PC-3 (cell line): ENCODE results near the gene CXXC5. TPM values are rescaled to one million over a fixed set of nuclear protein-coding genes. Genes with fewer than 3 reads are reported as not detected.
"Not testable (repeated sequence)": the region's sequence is repeated elsewhere in the genome, so short reads cannot be mapped to it uniquely, and the experiment has no call there.

Source experiments
- ATAC-seq: fragments of 200-7000 bp; cut with Tn5 transposase; 2 replicates; pipeline ENCODE4 v1.9.1; 2020; ENCODE audit warnings: mild to moderate bottlenecking, moderate library complexity
- Bru-seq: library from RNA; stranded (reverse); fragments of 400-500 nt; gene quantifications from one replicate; lab custom pipeline; 2021; lab: Mats Ljungman, UMichigan
- BruChase-seq, 2 experiments: library from RNA; stranded (reverse); fragments of 400-500 nt; gene quantifications; one replicate each; lab custom pipeline; 2021; lab: Mats Ljungman, UMichigan
- BruUV-seq: library from RNA; stranded (reverse); fragments of 400-500 nt; replicated peaks from 2 replicates; lab custom pipeline; 2021; lab: Mats Ljungman, UMichigan
- CTCF ChIA-PET: fragments of 300-600 bp; sonication (Branson Sonifier 250); formaldehyde crosslinking; loops from one replicate; lab custom pipeline; 2022; ENCODE audit warnings: antibody characterized with exemption; lab: Charles Lee
- POLR2A ChIA-PET: fragments of 300-600 bp; sonication (Branson Sonifier 250); formaldehyde crosslinking; loops from one replicate; lab custom pipeline; 2022; ENCODE audit warnings: antibody characterized with exemption; ENCODE audit not compliant: unreplicated experiment; lab: Charles Lee
- DNase-seq: peaks from one replicate; pipeline ENCODE4 v3.0.0-alpha.2; 2015
- H2AFZ ChIP-seq: fragments of 300-600 bp; sonication (generic); 2 replicates; pipeline ENCODE4 v1.6.0; 2016; ENCODE audit warnings: antibody characterized with exemption, low read length
- H3F3A ChIP-seq: fragments of 300-600 bp; sonication (generic); one replicate; pipeline ENCODE4 v1.6.0; 2017; ENCODE audit warnings: antibody characterized with exemption, low read length, control low read depth, mild to moderate bottlenecking; ENCODE audit not compliant: unreplicated experiment
- H3K27ac ChIP-seq: fragments of 300-600 bp; sonication (generic); 2 replicates; pipeline ENCODE4 v1.5.1; 2016; ENCODE audit warnings: mild to moderate bottlenecking, low read length
- H3K27me3 ChIP-seq: fragments of 300-600 bp; sonication (generic); 2 replicates; pipeline ENCODE4 v1.6.1; 2016; ENCODE audit warnings: low read length, mixed read lengths
- H3K36me3 ChIP-seq: fragments of 300-600 bp; sonication (generic); 2 replicates; pipeline ENCODE4 v1.6.1; 2016; ENCODE audit warnings: low read depth, mixed run types, low read length, mixed read lengths
- H3K4me1 ChIP-seq: fragments of 300-600 bp; sonication (generic); 2 replicates; pipeline ENCODE4 v1.5.1; 2016; ENCODE audit warnings: low read length; ENCODE audit not compliant: insufficient read depth
- H3K4me2 ChIP-seq: fragments of 300-600 bp; sonication (generic); 2 replicates; pipeline ENCODE4 v1.6.0; 2016; ENCODE audit warnings: low read length
- H3K4me3 ChIP-seq: fragments of 300-600 bp; sonication (generic); 2 replicates; pipeline ENCODE4 v1.5.1; 2016; ENCODE audit warnings: mild to moderate bottlenecking, low read length, mixed read lengths
- H3K79me2 ChIP-seq: fragments of 300-600 bp; sonication (generic); 2 replicates; pipeline ENCODE4 v1.6.1; 2017; ENCODE audit warnings: low read length, mixed read lengths
- H3K9ac ChIP-seq: fragments of 300-600 bp; sonication (generic); 2 replicates; pipeline ENCODE4 v1.6.0; 2016; ENCODE audit warnings: mild to moderate bottlenecking, low read length
- H3K9me2 ChIP-seq: fragments of 300-600 bp; sonication (generic); replicated peaks from 2 replicates; pipeline ENCODE4 v1.6.1; 2016; ENCODE audit warnings: mixed run types, low read length, mixed read lengths
- H3K9me3 ChIP-seq: fragments of 300-600 bp; sonication (generic); 2 replicates; pipeline ENCODE4 v1.6.1; 2016; ENCODE audit warnings: low read length, mixed read lengths
- H4K20me1 ChIP-seq: fragments of 300-600 bp; sonication (generic); 2 replicates; pipeline ENCODE4 v1.6.1; 2016; ENCODE audit warnings: low read length, mixed read lengths
- EZH2 ChIP-seq: fragments of 300-600 bp; sonication (generic); IDR thresholded peaks from one replicate; pipeline ENCODE4 v1.6.1; 2017; ENCODE audit warnings: antibody characterized with exemption, mild to moderate bottlenecking, low read length; ENCODE audit not compliant: unreplicated experiment
- EZH2phosphoT487 ChIP-seq: fragments of 300-600 bp; sonication (generic); IDR thresholded peaks from 2 replicates; pipeline ENCODE4 v1.6.1; 2018; ENCODE audit warnings: mild to moderate bottlenecking, antibody characterized with exemption, low read length, borderline replicate concordance
- intact Hi-C: fragments of 100-400 bp; cut with micrococcal nuclease; formaldehyde crosslinking; loops from 2 replicates; pipeline ENCODE4 v1.9.0; 2023
- long read RNA-seq: library from polyadenylated mRNA; unstranded; transcript quantifications from one replicate; pipeline ENCODE4 v2.0.0, GENCODE V29; 2021; ENCODE audit not compliant: unreplicated experiment
- total RNA-seq: library from RNA; depleted of rRNA; stranded (reverse); fragments of >200 nt; gene quantifications from 2 replicates; pipeline ENCODE4 v1.2.3, GENCODE V29; 2014; rRNA removed
- TF ChIP-seq, protein P1 (sequence below): fragments of 300-600 bp; sonication (generic); conservative IDR thresholded peaks from 2 replicates; pipeline ENCODE4 v1.5.1; 2017; ENCODE audit warnings: antibody characterized with exemption, low read depth, mild to moderate bottlenecking, low read length

Gene CXXC5
- total RNA-seq (31.1 and 42.4 TPM in 2 replicates), Bru-seq, nascent RNA (percentile 55 among the genes with signal in this experiment), BruChase-seq, experiment 1, labeled RNA remaining after a 6-hour chase (percentile 68 among the genes with signal in this experiment), BruChase-seq, experiment 2, labeled RNA remaining after a 2-hour chase (percentile 65 among the genes with signal in this experiment)
- long read RNA-seq, transcript CXXC5-211 (3 exons, 1,892 nt), result minor isoform, 8 of 134 reads
- long read RNA-seq, transcript CXXC5-201 (3 exons, 2,658 nt), result major isoform, 87 of 134 reads
- long read RNA-seq, partial matches to known transcripts, result 10 of 134 reads
- long read RNA-seq, other reads (novel, unspliced or antisense), result 29 of 134 reads

DNA sequence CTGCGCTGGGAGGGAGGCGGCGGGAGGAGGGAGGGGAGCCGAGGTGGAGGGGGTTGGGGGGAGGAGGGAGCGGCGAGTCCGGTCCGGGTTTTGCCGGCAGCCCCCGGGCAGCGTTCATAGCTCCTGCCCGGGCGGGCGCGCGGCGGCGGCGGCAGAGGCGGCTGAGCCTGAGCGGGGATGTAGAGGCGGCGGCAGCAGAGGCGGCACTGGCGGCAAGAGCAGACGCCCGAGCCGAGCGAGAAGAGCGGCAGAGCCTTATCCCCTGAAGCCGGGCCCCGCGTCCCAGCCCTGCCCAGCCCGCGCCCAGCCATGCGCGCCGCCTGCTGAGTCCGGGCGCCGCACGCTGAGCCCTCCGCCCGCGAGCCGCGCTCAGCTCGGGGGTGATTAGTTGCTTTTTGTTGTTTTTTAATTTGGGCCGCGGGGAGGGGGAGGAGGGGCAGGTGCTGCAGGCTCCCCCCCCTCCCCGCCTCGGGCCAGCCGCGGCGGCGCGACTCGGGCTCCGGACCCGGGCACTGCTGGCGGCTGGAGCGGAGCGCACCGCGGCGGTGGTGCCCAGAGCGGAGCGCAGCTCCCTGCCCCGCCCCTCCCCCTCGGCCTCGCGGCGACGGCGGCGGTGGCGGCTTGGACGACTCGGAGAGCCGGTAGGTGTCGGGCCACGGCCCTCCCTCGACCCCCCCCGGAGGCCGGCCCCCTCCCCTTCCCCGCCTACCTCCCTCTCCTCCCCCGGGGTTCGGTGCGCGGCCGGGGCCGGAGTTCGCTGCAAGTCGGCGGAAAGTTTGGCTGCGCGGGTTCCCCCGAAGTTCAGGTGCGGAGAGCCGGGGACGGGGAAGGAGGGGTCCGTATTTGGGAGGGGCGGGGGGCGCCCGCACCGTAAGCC lies at the start of gene CXXC5:
TSS of gene CXXC5 (plus strand) at position 145 of the 877 bp plus-strand sequence. CDS start 32,175 bp downstream, outside the sequence.
- BruUV-seq, result no TSS peak
- intact Hi-C loops, result loop anchor here (1.0 kb wide), 1 partner anchor 11 kb away; no protein-coding TSS in a partner anchor
- no peaks in the 10 kb centered on the region for H3K36me3 ChIP-seq
- peak within 1 kb of the TSS; percentile 85 for H2AFZ ChIP-seq
- H3K9me3 ChIP-seq, result no peaks in the 10 kb centered on the region
- peak within 1 kb of the TSS; percentile 100 for H3K4me2 ChIP-seq
- H3K27ac ChIP-seq, result no peak within 1 kb of the TSS
- ChIA-PET CTCF (interaction anchor here (0.6 to 1.2 kb wide), 5 partner anchors 10 to 1221 kb away, joined by 3 to 9 read pairs (median 5); no protein-coding TSS in a partner anchor), POLR2A (interaction anchor here (0.6 to 1.5 kb wide), 3 partner anchors 12 to 343 kb away, joined by 4 to 8 read pairs (median 8); no protein-coding TSS in a partner anchor)
- peak within 1 kb of the TSS; percentile 85 for H3K4me3 ChIP-seq
- peaks cover 16% of the 10 kb centered on the region for H3K27me3 ChIP-seq
- H3K9me2 ChIP-seq, result no peaks in the 10 kb centered on the region
- peak; percentile 56 for ATAC-seq
- 0 out of 2 replicates have a peak, but pooled peaks cover 12% of the 10 kb centered on the region for H4K20me1 ChIP-seq
- no peak for TF ChIP-seq EZH2
- TF ChIP-seq, protein P1, sequence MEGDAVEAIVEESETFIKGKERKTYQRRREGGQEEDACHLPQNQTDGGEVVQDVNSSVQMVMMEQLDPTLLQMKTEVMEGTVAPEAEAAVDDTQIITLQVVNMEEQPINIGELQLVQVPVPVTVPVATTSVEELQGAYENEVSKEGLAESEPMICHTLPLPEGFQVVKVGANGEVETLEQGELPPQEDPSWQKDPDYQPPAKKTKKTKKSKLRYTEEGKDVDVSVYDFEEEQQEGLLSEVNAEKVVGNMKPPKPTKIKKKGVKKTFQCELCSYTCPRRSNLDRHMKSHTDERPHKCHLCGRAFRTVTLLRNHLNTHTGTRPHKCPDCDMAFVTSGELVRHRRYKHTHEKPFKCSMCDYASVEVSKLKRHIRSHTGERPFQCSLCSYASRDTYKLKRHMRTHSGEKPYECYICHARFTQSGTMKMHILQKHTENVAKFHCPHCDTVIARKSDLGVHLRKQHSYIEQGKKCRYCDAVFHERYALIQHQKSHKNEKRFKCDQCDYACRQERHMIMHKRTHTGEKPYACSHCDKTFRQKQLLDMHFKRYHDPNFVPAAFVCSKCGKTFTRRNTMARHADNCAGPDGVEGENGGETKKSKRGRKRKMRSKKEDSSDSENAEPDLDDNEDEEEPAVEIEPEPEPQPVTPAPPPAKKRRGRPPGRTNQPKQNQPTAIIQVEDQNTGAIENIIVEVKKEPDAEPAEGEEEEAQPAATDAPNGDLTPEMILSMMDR, result no peak
- peak; percentile 75 for DNase-seq
- peaks cover 3% of the 10 kb centered on the region for H3F3A ChIP-seq
- H3K79me2 ChIP-seq, result peaks cover 36% of the 10 kb centered on the region
- H3K4me1 ChIP-seq, result peaks cover 37% of the 10 kb centered on the region
- peak within 1 kb of the TSS; percentile 32; the same call in 1 of the 2 replicates for H3K9ac ChIP-seq

DNA sequence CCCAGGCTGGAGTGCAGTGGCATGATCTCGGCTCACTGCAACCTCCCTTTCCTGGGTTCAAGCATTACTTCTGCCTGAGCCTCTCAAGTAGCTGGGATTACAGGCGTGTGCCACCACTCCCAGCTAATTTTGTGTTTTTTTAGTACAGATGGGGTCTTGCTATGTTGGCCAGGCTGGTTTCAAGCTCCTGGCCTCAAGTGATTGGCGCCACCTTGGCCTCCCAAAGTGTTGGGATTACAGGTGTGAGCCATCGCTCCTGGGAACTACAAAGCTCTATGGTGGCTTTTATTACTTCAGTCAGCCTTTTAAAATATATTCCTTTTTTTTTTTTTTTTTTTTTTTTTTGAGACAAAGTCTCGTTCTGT lies 49.6 kb upstream of the CXXC5 start:
- H2AFZ ChIP-seq, H3F3A ChIP-seq, H3K27ac ChIP-seq, BruUV-seq, POLR2A ChIA-PET, H3K4me3 ChIP-seq, H3K4me2 ChIP-seq, H3K9me3 ChIP-seq, H3K9ac ChIP-seq, DNase-seq, H3K9me2 ChIP-seq, intact Hi-C loops, CTCF ChIA-PET, H3K27me3 ChIP-seq, ATAC-seq: not testable (repeated sequence)
- Histone ChIP-seq H3K36me3 (peaks cover 15% of the 10 kb centered on the region), H3K4me1 (peaks cover 23% of the 10 kb centered on the region), H4K20me1 (peaks cover 16% of the 10 kb centered on the region; the same call in 1 of the 2 replicates), H3K79me2 (peaks cover 73% of the 10 kb centered on the region)

DNA sequence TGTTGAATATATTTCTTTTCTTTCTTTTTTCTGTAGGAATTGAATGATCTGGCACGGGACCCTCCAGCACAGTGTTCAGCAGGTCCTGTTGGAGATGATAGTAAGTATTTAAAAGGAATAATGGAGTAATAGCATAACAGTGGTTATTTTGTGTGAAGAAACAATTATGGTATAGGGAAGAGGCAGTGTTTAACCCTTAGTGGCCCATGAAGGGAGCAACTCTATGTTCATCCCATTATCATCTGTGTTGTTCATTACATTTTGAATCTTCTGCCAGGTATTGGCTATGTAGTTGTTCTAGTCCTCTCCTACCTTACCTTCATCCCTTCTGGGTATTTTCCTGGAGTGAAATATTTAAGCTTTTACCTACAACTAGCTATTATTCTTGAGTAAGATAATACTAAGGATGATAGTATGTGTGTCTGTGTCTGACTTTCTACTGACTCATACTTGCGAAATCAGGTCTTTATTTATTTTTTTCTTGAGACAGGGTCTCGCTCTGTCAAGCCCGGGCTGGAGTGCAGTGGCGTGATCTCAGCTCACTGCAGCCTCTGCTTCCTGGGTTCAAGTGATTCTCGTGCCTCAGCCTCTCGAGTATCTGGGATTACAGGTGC lies 47.7 kb upstream of the CXXC5 start:
- H4K20me1 ChIP-seq, result peaks cover 12% of the 10 kb centered on the region; the same call in 1 of the 2 replicates
- H3K4me3 ChIP-seq, result no peak overlapping the region
- H3K9me3 ChIP-seq, result no peaks in the 10 kb centered on the region
- no peaks in the 10 kb centered on the region for H3F3A ChIP-seq
- no peaks in the 10 kb centered on the region for H3K9me2 ChIP-seq
- peaks cover 17% of the 10 kb centered on the region for H3K36me3 ChIP-seq
- peaks cover 60% of the 10 kb centered on the region for H3K79me2 ChIP-seq
- no peak overlapping the region for H3K27ac ChIP-seq
- ChIA-PET CTCF (no interaction called here), POLR2A (no interaction called here)
- H3K4me2 ChIP-seq, result peak overlapping the region; percentile 5; the same call in 1 of the 2 replicates
- H3K27me3 ChIP-seq, result no peaks in the 10 kb centered on the region
- H3K4me1 ChIP-seq, result peaks cover 14% of the 10 kb centered on the region
- DNase-seq, result peak; percentile 62
- H3K9ac ChIP-seq, result no peak overlapping the region
- intact Hi-C loops, result no loop called here
- H2AFZ ChIP-seq, result no peak overlapping the region
- no peak for TF ChIP-seq EZH2phosphoT487
- TF ChIP-seq EZH2, result no peak
- TF ChIP-seq, protein P1, result no peak
- ATAC-seq, result peak; percentile 56
- no TSS peak for BruUV-seq
